Lower lobe of right lung (tissue), 2 donors: ENCODE results near the gene PPM1D. TPM values are rescaled to one million over a fixed set of nuclear protein-coding genes. Genes with fewer than 3 reads are reported as not detected.

Experiments used
- ATAC-seq, 2 donors: fragments of 200-7000 bp; cut with Tn5 transposase; one replicate each; pipeline ENCODE4 v1.9.1; 2020 to 2022; ENCODE audit warnings: mild to moderate bottlenecking in 2 of 2, moderate library complexity in 2 of 2
- DNase-seq: peaks from one replicate; pipeline ENCODE4 v3.0.0-alpha.2; 2020
- H3K27ac ChIP-seq: fragments of 200-600 bp; one replicate; pipeline ENCODE4 v1.8.0; 2022
- H3K27me3 ChIP-seq: fragments of 200-600 bp; one replicate; pipeline ENCODE4 v1.8.0; 2022; ENCODE audit warnings: low read depth
- H3K36me3 ChIP-seq: fragments of 200-600 bp; one replicate; pipeline ENCODE4 v1.8.0; 2022; ENCODE audit warnings: mild to moderate bottlenecking
- H3K4me1 ChIP-seq: fragments of 200-600 bp; one replicate; pipeline ENCODE4 v1.8.0; 2022
- H3K4me3 ChIP-seq: fragments of 200-600 bp; one replicate; pipeline ENCODE4 v1.8.0; 2022; ENCODE audit warnings: mild to moderate bottlenecking
- H3K9me3 ChIP-seq: fragments of 200-600 bp; one replicate; pipeline ENCODE4 v1.8.0; 2022
- CTCF ChIP-seq: fragments of 200-600 bp; IDR thresholded peaks from one replicate; pipeline ENCODE4 v1.8.0; 2022; ENCODE audit warnings: antibody characterized with exemption, mild to moderate bottlenecking
- intact Hi-C: fragments of 100-400 bp; cut with DNase I; formaldehyde crosslinking; loops from one replicate; pipeline ENCODE4 v1.11.0; 2022
- total RNA-seq: library from RNA; stranded (reverse); fragmentation: NEBNext Ultra II Directional; extraction: Animal tissue kit (Norgen Biotek cat#: 25700); gene quantifications from one replicate; pipeline ENCODE4 v1.2.1, GENCODE V29; 2021
- donor health status: DM: no; HTN: yes; CAD: no; lungs with severe emphysema.

Gene PPM1D
- total RNA-seq, 1 donor from 2014 or later: 21.3 TPM

- Histone ChIP-seq H3K4me3 (no peak overlapping the region), H3K9me3 (no peaks in the 10 kb centered on the region), H3K27me3 (no peaks in the 10 kb centered on the region), H3K27ac (no peak overlapping the region), H3K36me3 (peaks cover 50% of the 10 kb centered on the region), H3K4me1 (peaks cover 5% of the 10 kb centered on the region)
- ATAC-seq: peak in 1 of 2 donors; percentile 33
- TF ChIP-seq CTCF: peak; percentile 25
- DNase-seq: no peak
- intact Hi-C loops: no loop called here
Measured at GRCh38 chr17:60640503-60640902, 40.5 kb downstream of the PPM1D start.

DNA sequence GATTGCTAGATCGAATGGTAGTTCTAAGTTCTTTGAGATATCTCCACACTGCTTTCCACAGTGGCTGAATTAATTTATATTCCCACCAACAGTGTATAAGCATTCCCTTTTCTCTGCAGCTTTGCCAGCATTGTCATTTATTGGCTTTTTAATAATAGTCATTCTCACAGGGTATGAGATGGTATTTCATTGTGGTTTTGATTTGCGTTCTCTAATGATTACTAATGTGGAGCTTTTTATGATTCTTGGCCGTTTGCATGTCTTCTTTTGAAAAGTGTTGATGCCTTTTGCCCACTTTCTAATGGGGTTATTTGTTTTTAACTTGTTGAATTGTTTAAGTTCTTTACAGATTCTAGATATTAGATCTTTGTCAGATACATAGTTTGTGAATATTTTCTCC lies 41.1 kb downstream of the PPM1D start:
- no peak for TF ChIP-seq CTCF
- Histone ChIP-seq H3K27ac (no peak overlapping the region), H3K27me3 (no peaks in the 10 kb centered on the region), H3K9me3 (no peaks in the 10 kb centered on the region), H3K36me3 (peaks cover 45% of the 10 kb centered on the region), H3K4me3 (no peak overlapping the region), H3K4me1 (peaks cover 11% of the 10 kb centered on the region)
- intact Hi-C loops: no loop called here
- DNase-seq (no peak), ATAC-seq (no peak)

- Histone ChIP-seq H3K4me3 (no peak overlapping the region), H3K27ac (no peak overlapping the region), H3K27me3 (no peaks in the 10 kb centered on the region), H3K9me3 (no peaks in the 10 kb centered on the region), H3K4me1 (peaks cover 14% of the 10 kb centered on the region), H3K36me3 (peaks cover 38% of the 10 kb centered on the region)
- intact Hi-C loops: no loop called here
- DNase-seq (no peak), ATAC-seq (peak; percentile 62)
- TF ChIP-seq CTCF: peak; percentile 49
Measured at GRCh38 chr17:60641810-60642220, 41.8 kb downstream of the PPM1D start.

- H3K36me3 ChIP-seq: peaks cover 44% of the 10 kb centered on the region
- H3K4me3 ChIP-seq: no peak overlapping the region
- peaks cover 14% of the 10 kb centered on the region for H3K4me1 ChIP-seq
- DNase-seq (no peak), ATAC-seq (peak in 1 of 2 donors; percentile 26)
- no peak for TF ChIP-seq CTCF
- intact Hi-C loops: no loop called here
- H3K27me3 ChIP-seq: no peaks in the 10 kb centered on the region
- no peaks in the 10 kb centered on the region for H3K9me3 ChIP-seq
- no peak overlapping the region for H3K27ac ChIP-seq
Measured at GRCh38 chr17:60645918-60646523, 46.0 kb downstream of the PPM1D start.

DNA sequence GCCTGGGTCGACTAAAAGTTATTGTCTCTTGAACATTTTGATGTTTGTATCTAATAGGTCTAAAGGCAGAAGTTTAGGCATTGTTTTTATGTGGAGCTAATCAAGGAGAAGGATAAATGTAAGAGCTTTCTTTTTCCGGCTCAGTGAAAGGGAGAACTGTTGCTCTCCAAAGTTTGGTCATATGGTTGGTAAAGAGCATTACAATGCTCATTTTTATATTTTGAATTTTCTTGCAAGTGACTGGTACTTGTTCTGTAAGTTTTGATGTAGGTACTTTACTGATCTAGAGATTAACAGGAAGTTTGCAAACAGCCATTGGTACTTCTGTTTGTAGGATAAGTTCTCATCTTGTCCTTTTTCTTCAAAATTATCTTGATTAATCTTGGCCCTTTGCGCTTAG lies 46.7 kb downstream of the PPM1D start:
- no peak for TF ChIP-seq CTCF
- H3K27ac ChIP-seq: no peak overlapping the region
- DNase-seq (no peak), ATAC-seq (no peak)
- H3K4me3 ChIP-seq: no peak overlapping the region
- no peaks in the 10 kb centered on the region for H3K9me3 ChIP-seq
- peaks cover 50% of the 10 kb centered on the region for H3K36me3 ChIP-seq
- no peaks in the 10 kb centered on the region for H3K27me3 ChIP-seq
- intact Hi-C loops: no loop called here
- peaks cover 13% of the 10 kb centered on the region for H3K4me1 ChIP-seq
